Mucosa of rectum (tissue), 2 donors: ENCODE results near the gene MAPKAPK3.

Experiments used
- H3K27ac ChIP-seq, 2 donors: one replicate each; pipeline ENCODE4 v1.7.0; 2013; ENCODE audit warnings: inconsistent platforms in 2 of 2, low read depth in 2 of 2, low read length in 2 of 2
- H3K27me3 ChIP-seq, 2 donors: one replicate each; pipeline ENCODE4 v1.7.0; 2013; ENCODE audit warnings: low read length in 2 of 2; ENCODE audit not compliant: control insufficient read depth in 2 of 2, insufficient read depth in 2 of 2
- H3K36me3 ChIP-seq, 2 donors: one replicate each; pipeline ENCODE4 v1.7.0; 2013; ENCODE audit warnings: low read length in 2 of 2; ENCODE audit not compliant: control insufficient read depth in 2 of 2, insufficient read depth in 2 of 2
- H3K4me1 ChIP-seq, 2 donors: one replicate each; pipeline ENCODE4 v1.7.0; 2013; ENCODE audit warnings: low read length in 2 of 2, mild to moderate bottlenecking in 1 of 2; ENCODE audit not compliant: control insufficient read depth in 2 of 2, insufficient read depth in 2 of 2
- H3K4me3 ChIP-seq, 2 donors: one replicate each; pipeline ENCODE4 v1.7.0; 2013; ENCODE audit warnings: low read length in 2 of 2
- H3K9ac ChIP-seq, 2 donors: one replicate each; pipeline ENCODE4 v1.7.0; 2013; ENCODE audit warnings: low read length in 2 of 2, low read depth in 1 of 2, mild to moderate bottlenecking in 1 of 2
- H3K9me3 ChIP-seq, 2 donors: one replicate each; pipeline ENCODE4 v1.7.0; 2013; ENCODE audit warnings: low read length in 2 of 2; ENCODE audit not compliant: control insufficient read depth in 2 of 2
- donor health status: healthy.
- donor health status: Normal muscosa, but diverticular disease.

MAPKAPK3 gene

DNA sequence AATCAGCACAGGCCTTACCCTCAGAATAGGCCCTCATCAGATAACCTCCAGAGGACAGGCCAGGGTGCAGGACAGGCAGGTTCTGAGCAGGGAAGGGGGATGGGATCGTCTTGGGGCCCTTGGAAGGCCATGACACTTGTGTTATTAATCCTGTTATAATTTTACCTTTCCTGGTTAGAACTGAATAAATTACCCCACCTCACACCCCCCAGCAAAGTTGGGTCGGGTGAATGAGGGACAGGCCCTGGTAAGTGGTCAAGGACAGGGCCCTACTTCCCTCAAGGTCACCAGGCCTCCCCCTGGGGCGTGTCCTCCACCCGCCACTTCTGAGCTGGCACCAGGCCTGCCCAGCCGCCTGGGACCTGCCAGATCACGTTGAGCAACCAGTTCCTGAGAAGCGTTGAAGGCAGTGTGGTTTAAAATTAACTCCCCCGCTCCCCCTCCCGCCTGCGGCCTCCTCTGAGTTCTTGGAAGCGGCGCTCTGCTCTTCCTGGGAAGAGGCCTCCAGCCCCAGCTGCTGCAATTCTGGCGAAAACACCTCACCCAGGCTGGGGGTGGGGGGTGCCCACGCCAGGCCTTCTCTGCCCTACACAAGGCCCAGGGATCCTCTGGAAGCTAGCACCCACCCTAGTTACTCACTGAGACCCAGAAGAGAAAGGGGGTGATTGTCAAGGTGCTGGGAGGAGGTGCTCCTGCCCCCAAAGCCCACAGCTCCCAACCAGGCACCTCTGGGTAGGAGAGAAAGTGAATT, 15.9 kb upstream of the MAPKAPK3 start:
- no peaks in the 10 kb centered on the region for H3K27me3 ChIP-seq
- H3K4me1 ChIP-seq, result peaks cover 50 to 55% of the 10 kb centered on the region in 2 donors

DNA sequence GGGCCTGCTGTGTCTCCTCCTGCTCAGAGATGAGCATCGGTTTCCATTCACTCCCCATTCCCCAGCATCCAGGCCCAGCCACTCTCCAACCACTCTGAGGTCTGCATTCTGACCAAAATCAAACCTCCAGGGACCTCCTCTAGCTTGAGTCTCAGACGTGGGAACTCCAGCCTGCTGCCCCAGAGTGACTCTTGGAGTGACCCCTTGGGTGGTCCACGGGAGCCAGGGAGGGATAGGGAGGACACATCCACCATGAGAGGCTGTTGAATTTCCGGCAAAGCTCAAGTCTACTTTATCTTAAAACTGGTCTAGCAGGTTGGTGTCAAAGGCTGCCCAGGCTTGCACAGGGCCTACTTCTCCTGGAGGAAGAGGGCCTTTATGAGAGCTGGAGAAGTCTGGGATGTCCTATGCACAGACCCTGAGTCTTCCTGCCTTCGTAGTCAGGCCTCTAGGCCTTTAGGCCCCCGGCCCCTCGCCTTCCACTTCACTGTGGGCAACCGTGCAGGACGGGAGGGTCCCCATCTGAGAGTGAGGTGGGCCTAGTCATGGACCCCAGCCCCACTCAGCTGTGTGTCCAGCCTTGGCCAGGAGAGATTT, 14.3 kb upstream of the MAPKAPK3 start:
- Histone ChIP-seq H3K4me3 (peak overlapping the region in 1 of 2 donors; percentile 26), H3K9ac (peak overlapping the region; percentile 38 to 81), H3K9me3 (no peaks in the 10 kb centered on the region), H3K36me3 (peaks cover 18 to 36% of the 10 kb centered on the region in 2 donors), H3K27me3 (no peaks in the 10 kb centered on the region), H3K4me1 (peaks cover 50 to 59% of the 10 kb centered on the region in 2 donors), H3K27ac (peak overlapping the region; percentile 97 to 99)

More for the DNA sequence above, 15.9 kb upstream of the MAPKAPK3 start:
- Histone ChIP-seq H3K36me3 (peaks cover 5 to 22% of the 10 kb centered on the region in 2 donors), H3K27ac (peak overlapping the region; percentile 97 to 99), H3K9me3 (no peaks in the 10 kb centered on the region), H3K9ac (peak overlapping the region; percentile 74 to 81), H3K4me3 (peak overlapping the region; percentile 41)

GRCh38 chr3:50603261-50604109, 13.5 kb upstream of the MAPKAPK3 start:
- H3K36me3 ChIP-seq, result peaks cover 25 to 44% of the 10 kb centered on the region in 2 donors

GRCh38 chr3:50604110-50604621, 12.8 kb upstream of the MAPKAPK3 start:
- H3K9ac ChIP-seq, result no peak overlapping the region
- peak overlapping the region in 1 of 2 donors; percentile 99 for H3K27ac ChIP-seq
- peaks cover 25 to 49% of the 10 kb centered on the region in 2 donors for H3K36me3 ChIP-seq
- H3K4me3 ChIP-seq, result no peak overlapping the region
- H3K9me3 ChIP-seq, result no peaks in the 10 kb centered on the region
- peaks cover 55 to 62% of the 10 kb centered on the region in 2 donors for H3K4me1 ChIP-seq
- no peaks in the 10 kb centered on the region for H3K27me3 ChIP-seq

More at GRCh38 chr3:50603261-50604109, 13.5 kb upstream of the MAPKAPK3 start:
- Histone ChIP-seq H3K4me3 (no peak overlapping the region), H3K4me1 (peaks cover 50 to 59% of the 10 kb centered on the region in 2 donors), H3K9me3 (no peaks in the 10 kb centered on the region), H3K27ac (peak overlapping the region; percentile 97 to 99), H3K9ac (peak overlapping the region; percentile 38 to 81), H3K27me3 (no peaks in the 10 kb centered on the region)

DNA sequence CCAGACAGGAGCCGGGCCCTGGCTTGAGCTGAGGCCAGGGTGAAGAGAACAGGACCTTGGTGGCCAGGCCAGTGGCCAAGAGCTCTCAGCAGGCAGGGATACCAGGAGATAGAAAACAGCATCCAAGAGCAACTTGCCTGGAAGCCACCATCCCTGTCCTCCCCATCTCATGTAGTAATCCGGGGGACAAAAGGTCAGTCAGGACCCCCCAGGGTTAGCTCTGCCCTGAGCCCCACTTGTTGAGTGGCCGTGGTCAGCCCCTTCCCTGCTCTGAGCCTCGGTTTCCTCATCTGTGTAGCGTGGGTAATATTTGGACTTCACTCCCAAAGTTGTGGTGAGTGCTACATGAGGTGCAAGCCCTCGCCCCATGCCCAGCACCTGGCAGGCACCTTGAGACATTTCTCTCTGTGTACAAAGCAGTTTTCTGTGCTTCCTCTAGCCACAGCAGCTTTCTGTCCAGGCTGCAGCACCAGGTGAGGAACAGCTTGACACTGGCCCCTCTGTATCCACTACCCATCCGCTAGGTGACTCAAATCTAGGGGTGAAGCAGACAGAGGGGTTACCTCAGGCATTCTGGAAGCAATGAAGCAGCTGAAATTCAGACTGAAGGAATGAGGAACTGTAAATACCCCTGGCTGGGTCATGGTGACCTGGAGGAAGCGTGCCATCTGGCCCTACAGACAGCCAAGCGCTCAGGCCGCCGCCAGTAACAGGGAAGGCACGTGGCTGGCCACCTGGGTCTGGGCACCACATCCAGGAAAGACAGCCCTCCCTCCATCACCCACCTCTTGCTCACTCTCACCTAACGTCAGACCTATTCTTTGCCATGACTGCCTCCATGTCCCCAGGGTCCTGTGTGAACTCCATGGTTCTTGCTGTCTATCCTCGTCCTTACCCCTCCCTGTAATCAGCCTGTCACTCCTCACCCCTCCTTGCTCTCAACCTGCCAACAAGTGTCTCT, 12.0 kb upstream of the MAPKAPK3 start:
- H3K4me3 ChIP-seq, result peak overlapping the region in 1 of 2 donors; percentile 9
- H3K27me3 ChIP-seq, result no peaks in the 10 kb centered on the region
- peaks cover 25 to 49% of the 10 kb centered on the region in 2 donors for H3K36me3 ChIP-seq
- H3K4me1 ChIP-seq, result peaks cover 60 to 69% of the 10 kb centered on the region in 2 donors
- peak overlapping the region in 1 of 2 donors; percentile 28 for H3K27ac ChIP-seq
- no peak overlapping the region for H3K9ac ChIP-seq
- no peaks in the 10 kb centered on the region for H3K9me3 ChIP-seq

GRCh38 chr3:50605901-50606326, 11.0 kb upstream of the MAPKAPK3 start:
- H3K9ac ChIP-seq, result peak overlapping the region in 1 of 2 donors; percentile 32
- peaks cover 60 to 69% of the 10 kb centered on the region in 2 donors for H3K4me1 ChIP-seq
- H3K27ac ChIP-seq, result no peak overlapping the region
- H3K4me3 ChIP-seq, result no peak overlapping the region
- no peaks in the 10 kb centered on the region for H3K27me3 ChIP-seq
- no peaks in the 10 kb centered on the region for H3K9me3 ChIP-seq
- H3K36me3 ChIP-seq, result peaks cover 25 to 49% of the 10 kb centered on the region in 2 donors

GRCh38 chr3:50606596-50606995, 10.4 kb upstream of the MAPKAPK3 start:
- H3K4me1 ChIP-seq, result peaks cover 56 to 65% of the 10 kb centered on the region in 2 donors
- H3K4me3 ChIP-seq, result peak overlapping the region in 1 of 2 donors; percentile 37
- H3K27me3 ChIP-seq, result no peaks in the 10 kb centered on the region
- peak overlapping the region in 1 of 2 donors; percentile 38 for H3K27ac ChIP-seq
- H3K9me3 ChIP-seq, result no peaks in the 10 kb centered on the region
- peak overlapping the region in 1 of 2 donors; percentile 14 for H3K9ac ChIP-seq
- H3K36me3 ChIP-seq, result peaks cover 25 to 49% of the 10 kb centered on the region in 2 donors

- H3K9me3 ChIP-seq, result no peaks in the 10 kb centered on the region
- peaks cover 25 to 49% of the 10 kb centered on the region in 2 donors for H3K36me3 ChIP-seq
- peaks cover 52 to 59% of the 10 kb centered on the region in 2 donors for H3K4me1 ChIP-seq
- H3K4me3 ChIP-seq, result peak overlapping the region in 1 of 2 donors; percentile 37
- H3K27ac ChIP-seq, result peak overlapping the region in 1 of 2 donors; percentile 38
- H3K9ac ChIP-seq, result peak overlapping the region in 1 of 2 donors; percentile 24
- H3K27me3 ChIP-seq, result no peaks in the 10 kb centered on the region
These were observed 9.5 kb upstream of the MAPKAPK3 start for GRCh38 chr3:50607271-50608091.
